ENCODE results near the gene AGAP1.
"Not testable (repeated sequence)": the region's sequence is repeated elsewhere in the genome, so short reads cannot be mapped to it uniquely, and the experiment has no call there.

Gene AGAP1

DNA sequence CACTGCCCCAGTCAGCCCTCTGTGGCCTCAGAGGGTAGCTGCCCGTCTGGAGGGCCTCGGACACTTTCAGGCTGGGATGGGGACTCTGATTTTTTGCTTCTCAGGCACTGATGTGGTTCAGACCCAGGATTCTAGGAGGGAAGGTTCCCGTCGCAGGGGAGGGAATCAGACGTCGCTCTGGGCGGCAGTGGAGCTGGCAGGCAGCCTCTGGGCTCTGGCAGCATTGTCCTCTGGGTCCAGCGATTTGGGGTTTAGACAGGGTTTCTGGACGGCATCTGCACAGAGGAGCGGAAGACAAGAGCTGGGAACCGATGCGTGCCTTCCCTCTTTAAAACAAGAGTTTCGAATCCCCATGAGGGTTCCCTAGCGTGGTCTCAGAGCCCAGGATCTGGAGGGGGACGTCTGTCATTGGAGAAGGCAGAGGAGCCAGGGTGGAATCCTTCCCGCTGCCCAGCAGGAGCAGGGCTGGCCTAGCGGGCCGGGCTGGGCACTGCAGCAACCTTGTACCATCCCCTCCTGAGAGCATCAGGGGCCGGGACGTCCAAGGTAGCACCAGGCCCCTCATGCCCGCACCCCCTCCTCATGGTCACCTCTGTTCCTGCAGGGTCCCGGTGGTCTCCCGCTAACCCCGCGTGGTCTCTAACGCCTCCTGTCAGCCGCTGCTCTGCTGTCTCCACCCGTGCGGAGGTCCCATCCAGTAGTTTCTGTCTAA lies 246.0 kb downstream of the AGAP1 start:
- no peak for DNase-seq
- no peak for ATAC-seq

- ATAC-seq (no peak), DNase-seq (no peak)
Measured at GRCh38 chr2:235740821-235741220, 247.0 kb downstream of the AGAP1 start.

DNA sequence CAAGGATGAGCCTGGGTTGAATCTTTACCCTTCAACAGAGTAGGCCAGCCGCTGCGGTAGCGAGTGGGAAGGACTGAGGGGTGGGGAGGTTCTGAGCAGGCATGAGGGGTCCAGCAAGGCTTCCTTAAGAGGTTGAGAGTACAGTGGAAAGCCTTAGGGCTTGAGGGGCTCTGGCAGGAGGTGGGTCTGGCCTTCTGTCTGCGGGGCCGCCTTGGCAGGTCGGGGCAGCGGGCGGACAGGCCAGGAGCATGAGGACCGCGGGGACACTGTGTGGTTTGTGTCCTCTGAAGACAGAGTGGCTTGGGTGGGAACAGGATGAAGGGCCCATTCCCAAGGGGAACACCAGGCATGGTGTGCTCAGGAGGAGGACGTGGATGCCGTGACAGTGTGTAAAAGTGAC lies 250.3 kb downstream of the AGAP1 start:
- ATAC-seq (no peak), DNase-seq (no peak)

GRCh38 chr2:235745597-235745996 lies 251.8 kb downstream of the AGAP1 start:
- ATAC-seq, result no peak
- DNase-seq, result no peak

- DNase-seq (peak; percentile 46), ATAC-seq (peak; percentile 73)
Measured at GRCh38 chr2:235746257-235746934, 252.6 kb downstream of the AGAP1 start.

DNA sequence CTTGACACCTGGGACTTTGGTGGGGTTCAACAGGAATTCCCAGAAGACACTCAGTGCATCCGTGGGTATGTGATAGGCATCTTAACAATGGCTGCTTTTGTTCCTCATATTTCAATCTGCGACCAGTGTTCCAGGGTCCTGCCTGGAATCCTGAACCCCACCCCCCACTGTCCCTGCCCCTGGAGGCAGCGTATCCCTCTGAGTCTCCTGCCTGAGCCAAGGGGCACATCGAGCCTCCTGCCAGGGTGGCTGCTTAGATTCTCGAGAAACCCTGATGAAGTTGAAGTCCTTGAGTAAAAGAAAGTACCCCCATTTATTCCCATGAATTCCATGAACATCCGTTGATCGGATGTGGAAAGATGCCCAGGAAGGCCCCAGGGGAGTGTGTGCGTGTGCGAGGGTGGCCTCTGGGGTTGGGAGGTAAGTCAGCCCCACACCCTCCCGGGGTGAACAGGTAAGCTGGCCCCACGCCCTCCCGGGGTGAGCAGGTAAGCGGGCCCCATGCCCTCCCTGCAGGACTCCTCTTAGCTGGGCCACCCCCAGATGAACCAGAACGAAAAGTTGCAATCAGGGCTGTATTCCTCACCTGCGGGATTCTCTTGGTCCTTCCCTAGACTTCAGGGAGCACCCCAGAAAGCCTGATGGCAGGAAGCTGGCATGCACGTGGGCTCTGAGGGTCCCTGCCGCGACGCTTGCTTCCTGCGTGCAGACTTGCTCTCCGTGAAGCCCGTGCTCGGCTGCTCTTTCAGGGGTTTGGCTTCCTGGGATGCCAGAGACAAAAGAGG lies 253.3 kb downstream of the AGAP1 start:
- ATAC-seq (no peak), DNase-seq (no peak)

DNA sequence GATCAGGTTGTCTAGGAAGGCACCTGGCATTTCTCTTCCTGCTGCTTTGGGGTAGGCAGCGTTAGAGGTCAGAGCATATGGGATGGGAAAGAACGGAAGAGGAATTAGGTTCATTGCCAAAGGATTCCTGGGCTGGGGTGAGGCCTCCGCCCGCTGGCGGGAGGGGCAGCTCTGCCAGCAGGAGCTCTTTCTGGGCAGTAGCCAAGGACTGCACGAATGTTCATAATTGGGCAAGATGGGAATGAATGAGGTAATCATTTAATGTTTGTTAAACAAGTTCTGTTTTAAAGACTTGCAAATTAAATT lies 253.9 kb downstream of the AGAP1 start:
- ATAC-seq, result no peak
- no peak for DNase-seq

DNA sequence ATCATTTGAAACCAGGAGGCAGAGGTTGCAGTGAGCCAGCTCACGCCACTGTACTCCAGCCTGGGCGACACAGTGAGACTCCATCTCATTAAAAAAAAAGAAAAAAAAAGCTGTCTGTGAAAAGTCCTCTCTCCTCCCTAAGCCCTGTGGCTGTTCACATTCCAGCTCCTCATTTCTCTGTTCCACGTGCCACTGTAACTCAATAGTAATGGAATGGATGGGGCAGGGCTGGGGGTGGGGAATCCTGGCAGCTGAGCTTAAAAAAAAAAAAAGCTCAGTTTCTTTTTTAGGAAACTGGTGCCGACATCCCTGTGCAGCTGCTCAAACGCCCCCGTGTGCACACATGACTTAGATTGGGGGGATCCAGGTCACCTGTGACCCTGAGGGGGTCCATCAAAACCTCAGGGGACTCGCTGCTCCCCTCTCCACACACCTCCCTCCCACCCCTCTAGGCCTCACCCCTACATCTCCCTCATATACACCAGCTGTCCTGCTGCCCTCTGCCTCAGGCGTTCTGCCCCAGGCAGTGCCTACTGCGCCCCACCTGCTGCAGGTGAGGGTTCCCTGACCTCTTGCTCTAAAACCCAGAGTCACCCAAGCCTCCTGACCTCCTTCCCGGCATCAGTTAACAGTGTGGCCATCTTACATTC lies 255.4 kb downstream of the AGAP1 start:
- DNase-seq (no peak), ATAC-seq (no peak)

DNA sequence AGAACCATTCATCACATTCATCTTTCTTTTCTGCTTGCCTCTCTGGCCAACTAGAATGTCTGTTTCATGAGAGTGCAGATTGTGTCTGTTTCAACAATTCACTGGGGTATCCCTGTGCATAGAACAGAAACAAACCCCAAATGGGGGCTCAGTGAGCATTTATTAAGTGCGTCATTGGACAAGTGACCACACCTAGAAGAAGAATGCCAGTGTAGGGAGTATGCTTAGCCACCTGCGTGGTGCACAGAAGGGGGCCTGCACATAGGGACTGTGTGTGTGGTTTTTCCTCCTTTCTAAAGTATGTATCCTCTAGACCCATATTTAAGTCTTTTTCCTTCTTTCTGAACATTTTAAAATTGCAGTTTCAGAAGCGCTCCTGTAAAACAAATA lies 255.9 kb downstream of the AGAP1 start:
- no peak for ATAC-seq
- DNase-seq, result no peak

GRCh38 chr2:235752846-235753245 lies 259.0 kb downstream of the AGAP1 start:
- DNase-seq (no peak), ATAC-seq (no peak)

- DNase-seq, result no peak
- ATAC-seq, result no peak
Measured at GRCh38 chr2:235754357-235755207, 260.7 kb downstream of the AGAP1 start.

DNA sequence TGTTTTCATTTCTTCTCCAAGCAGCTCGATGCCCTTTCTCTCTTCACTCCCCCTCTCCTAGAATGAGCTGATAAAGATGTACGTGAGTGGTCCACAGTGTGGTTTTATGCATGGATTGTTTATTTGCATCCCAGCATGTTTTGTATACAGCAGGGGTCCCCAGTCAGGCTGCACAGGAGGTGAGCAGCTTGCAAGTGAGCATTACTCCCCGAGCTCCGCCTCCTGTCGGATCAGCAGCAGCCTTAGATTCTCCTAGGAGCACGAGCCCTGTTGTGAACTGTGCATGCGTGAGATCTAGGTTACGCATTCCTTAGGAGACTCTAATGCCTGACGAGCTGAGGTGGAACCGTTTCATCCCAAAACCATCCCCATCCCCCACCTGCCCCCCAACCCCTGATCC lies 262.6 kb downstream of the AGAP1 start:
- DNase-seq (no peak), ATAC-seq (no peak)

GRCh38 chr2:235757212-235757611 lies 263.4 kb downstream of the AGAP1 start:
- DNase-seq (no peak), ATAC-seq (no peak)

GRCh38 chr2:235757640-235758039 lies 263.8 kb downstream of the AGAP1 start:
- no peak for DNase-seq
- ATAC-seq, result no peak

DNA sequence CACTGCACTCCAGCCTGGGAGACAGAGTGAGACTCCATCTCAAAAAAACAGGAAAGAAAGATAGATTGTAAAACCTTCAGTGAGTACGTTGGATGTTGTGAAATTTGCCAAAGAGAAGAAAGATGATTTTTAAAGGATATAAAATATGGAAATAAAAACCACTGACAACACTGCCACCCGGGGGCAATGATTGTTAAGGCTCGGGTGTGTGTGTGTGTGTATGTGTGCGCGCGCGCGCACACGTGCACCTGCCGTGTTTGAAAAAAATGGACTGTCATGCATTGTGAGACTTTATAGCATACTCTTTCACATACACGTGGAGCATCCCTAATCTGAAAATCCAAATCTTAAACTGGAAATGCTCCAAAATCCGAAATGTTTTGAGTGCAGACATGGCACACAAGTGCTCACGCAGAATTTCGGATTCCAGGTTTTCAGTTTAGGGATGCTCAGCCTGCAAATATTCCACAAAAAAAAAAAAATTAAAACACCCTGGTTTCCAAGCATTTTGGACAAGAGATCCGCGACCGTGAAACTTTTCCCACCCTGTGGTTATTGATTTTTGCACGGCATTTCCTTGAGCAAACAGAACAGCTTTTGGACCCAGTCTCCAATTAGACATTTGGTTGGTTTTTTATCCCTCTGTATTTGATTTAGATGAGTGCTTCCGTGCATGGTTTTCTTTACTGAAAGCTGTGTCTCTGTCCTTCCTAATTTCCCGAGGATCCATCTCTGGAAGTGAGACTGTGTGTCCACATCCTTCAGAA lies 269.2 kb downstream of the AGAP1 start:
- DNase-seq (no peak), ATAC-seq (no peak)

DNA sequence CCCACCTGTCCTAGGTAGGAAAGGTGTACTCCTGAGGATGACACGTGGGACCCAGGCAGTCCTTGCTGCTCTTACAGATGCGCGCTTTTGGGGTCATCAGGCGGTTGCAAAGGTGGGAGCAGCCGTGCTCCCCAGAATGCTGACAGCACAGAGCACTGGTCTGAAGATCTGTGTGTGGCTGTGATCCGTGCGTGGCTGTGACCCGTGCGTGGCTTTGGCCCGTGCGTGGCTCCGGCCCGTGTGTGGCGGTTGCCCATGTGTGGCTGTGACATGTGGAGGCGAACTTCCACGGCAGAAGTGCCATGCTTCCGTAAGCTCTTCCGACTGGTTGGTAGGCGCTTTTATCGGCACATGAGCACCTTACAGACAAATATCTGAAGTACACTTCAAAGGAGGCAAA lies 270.0 kb downstream of the AGAP1 start:
- ATAC-seq (no peak), DNase-seq (no peak)

DNA sequence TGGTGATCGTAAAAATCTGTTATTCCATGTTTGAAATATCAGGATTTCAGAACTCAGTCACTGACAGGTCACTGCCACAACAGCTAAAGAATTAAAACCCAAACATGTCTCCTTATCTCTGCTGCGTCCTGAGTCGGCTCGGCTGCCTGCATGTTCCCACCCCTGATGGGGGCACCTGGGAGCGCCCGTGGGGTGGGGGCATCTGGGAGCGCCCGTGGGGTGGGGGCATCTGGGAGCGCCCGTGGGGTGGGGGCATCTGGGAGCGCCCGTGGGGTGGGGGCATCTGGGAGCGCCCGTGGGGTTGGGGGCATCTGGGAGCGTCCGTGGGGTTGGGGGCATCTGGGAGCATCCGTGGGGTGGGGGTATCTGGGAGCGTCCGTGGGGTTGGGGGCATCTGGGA lies 270.6 kb downstream of the AGAP1 start:
- DNase-seq, ATAC-seq: not testable (repeated sequence)

DNA sequence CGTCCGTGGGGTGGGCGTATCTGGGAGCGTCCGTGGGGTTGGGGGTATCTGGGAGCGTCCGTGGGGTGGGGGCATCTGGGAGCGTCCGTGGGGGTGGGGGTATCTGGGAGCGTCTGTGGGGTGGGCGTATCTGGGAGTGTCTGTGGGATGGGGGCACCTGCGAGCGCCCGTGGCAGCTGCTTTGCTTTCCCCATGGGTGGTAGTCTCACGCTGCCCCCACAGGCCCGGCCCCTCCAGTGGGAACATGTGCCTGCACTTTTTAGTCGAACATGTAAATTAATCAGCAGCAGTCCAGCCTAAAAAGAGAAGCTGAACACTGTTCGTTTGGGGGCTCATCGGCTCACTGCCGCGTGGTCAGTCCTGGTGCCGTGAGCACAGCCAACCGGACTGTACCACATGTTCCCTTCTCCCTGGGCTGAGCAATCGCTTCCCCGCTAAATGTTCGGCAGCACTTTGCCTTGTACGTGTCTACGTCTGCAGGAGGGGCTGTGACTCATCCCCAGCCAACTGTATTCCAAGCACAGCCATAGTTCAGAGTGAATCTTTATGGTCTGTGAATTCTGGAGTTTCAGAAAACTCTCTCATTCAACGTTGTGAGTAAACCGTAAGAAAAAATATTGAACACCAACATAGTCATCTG lies 271.5 kb downstream of the AGAP1 start:
- ATAC-seq (no peak), DNase-seq (no peak)

GRCh38 chr2:235766278-235766677 lies 272.4 kb downstream of the AGAP1 start:
- peak; percentile 55 for DNase-seq
- ATAC-seq, result peak; percentile 68

DNA sequence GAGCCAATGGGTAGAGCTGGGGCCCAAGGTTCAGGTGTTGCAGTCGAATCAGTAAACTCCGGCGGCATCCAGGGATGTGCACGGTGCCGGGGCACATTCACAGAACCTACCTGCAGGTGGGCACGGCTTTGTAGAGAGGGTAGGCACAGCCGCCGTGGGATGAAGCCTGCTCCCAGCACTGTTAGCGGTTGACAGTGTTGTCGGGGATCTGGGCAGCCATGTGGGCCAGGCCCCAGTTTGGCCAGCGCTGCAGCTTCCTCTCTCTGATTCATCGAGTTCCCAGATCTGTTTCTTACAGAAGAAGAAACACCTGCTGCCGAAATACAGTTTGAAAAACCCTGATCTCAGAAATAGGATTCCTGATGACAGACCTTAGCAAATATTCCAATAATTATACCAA lies 274.8 kb downstream of the AGAP1 start:
- no peak for DNase-seq
- ATAC-seq, result no peak

DNA sequence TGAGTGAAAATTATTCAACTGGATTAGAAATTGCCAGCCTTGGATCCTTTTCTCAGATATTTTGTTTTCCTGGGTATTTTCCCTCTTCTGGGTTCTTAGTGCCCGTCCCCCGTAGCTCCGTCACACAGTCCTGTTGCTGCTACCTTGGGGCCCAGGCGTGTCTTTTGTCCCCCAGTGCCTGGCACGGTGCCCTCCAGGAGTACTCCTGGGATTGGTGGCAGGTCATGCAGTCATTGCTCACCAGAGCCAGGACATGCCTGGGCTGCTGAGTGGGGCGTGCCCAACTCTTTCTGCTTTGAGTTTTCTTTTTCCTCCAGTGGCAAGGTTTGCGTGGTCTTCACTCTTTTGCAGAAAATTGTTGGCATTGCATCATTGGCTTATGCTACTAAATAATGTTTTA lies 275.2 kb downstream of the AGAP1 start:
- ATAC-seq, result no peak
- no peak for DNase-seq
